ENCODE results near the gene COL19A1.

GRCh38 chr6:70151616-70152015 lies 285.3 kb downstream of the COL19A1 start:
- TF ChIP-seq CTCF (IDR thresholded peaks at IDR 0.05) (no peak), POLR2A (IDR thresholded peaks at IDR 0.05) (no peak)

Data from vagina (tissue), 2 donors.